Stimulated activated naive CD4-positive, alpha-beta T cell treated with Interleukin-2 at 50 U/mL for 16 hours (primary cell): ENCODE results near the gene TJAP1.

Experiments
- DNase-seq: peaks from one replicate; lab custom pipeline; 2025; lab: John Stamatoyannopoulos, UW

The TJAP1 gene

GRCh38 chr6:43477235-43478007 is at the start of gene TJAP1:
Gene TJAP1, plus strand, starts transcription at chr6:43477570. Its CDS starts 21,432 bp downstream, at chr6:43499002.
- DNase-seq, result peak; percentile 94

GRCh38 chr6:43428112-43428570 is 49.2 kb upstream of the TJAP1 start:
- no peak for DNase-seq

- no peak for DNase-seq
Measured at GRCh38 chr6:43428874-43429273, 48.5 kb upstream of the TJAP1 start.

GRCh38 chr6:43432009-43432945 is 45.1 kb upstream of the TJAP1 start:
- DNase-seq, result no peak

GRCh38 chr6:43433148-43433547 is 44.2 kb upstream of the TJAP1 start:
- no peak for DNase-seq

GRCh38 chr6:43434001-43434840 is 43.1 kb upstream of the TJAP1 start:
- no peak for DNase-seq

GRCh38 chr6:43434943-43435342 is 42.4 kb upstream of the TJAP1 start:
- DNase-seq, result no peak

GRCh38 chr6:43435682-43436437 is 41.5 kb upstream of the TJAP1 start:
- no peak for DNase-seq

GRCh38 chr6:43436577-43437282 is 40.6 kb upstream of the TJAP1 start:
- DNase-seq, result no peak

GRCh38 chr6:43437700-43438099 is 39.7 kb upstream of the TJAP1 start:
- no peak for DNase-seq

- no peak for DNase-seq
Measured at GRCh38 chr6:43442935-43443334, 34.4 kb upstream of the TJAP1 start.

- no peak for DNase-seq
Measured at GRCh38 chr6:43444036-43444435, 33.3 kb upstream of the TJAP1 start.

GRCh38 chr6:43444582-43444981 is 32.8 kb upstream of the TJAP1 start:
- DNase-seq, result no peak

- DNase-seq, result no peak
Measured at GRCh38 chr6:43445576-43445975, 31.8 kb upstream of the TJAP1 start.

- DNase-seq, result no peak
Measured at GRCh38 chr6:43447604-43448003, 29.8 kb upstream of the TJAP1 start.

- DNase-seq, result no peak
Measured at GRCh38 chr6:43448916-43449315, 28.5 kb upstream of the TJAP1 start.

GRCh38 chr6:43450699-43451131 is 26.7 kb upstream of the TJAP1 start:
- no peak for DNase-seq

- no peak for DNase-seq
Measured at GRCh38 chr6:43451348-43451747, 26.0 kb upstream of the TJAP1 start.

- DNase-seq, result no peak
Measured at GRCh38 chr6:43451939-43452338, 25.4 kb upstream of the TJAP1 start.

GRCh38 chr6:43452896-43453295 is 24.5 kb upstream of the TJAP1 start:
- no peak for DNase-seq

- no peak for DNase-seq
Measured at GRCh38 chr6:43453831-43454230, 23.5 kb upstream of the TJAP1 start.
